Ascending aorta (tissue), 2 donors: ENCODE data around the gene ITGA4. TPM values are rescaled to one million over a fixed set of nuclear protein-coding genes. Genes with fewer than 3 reads are reported as not detected.

ENCODE experiments used
- DNase-seq, 2 donors: peaks; one replicate each; pipeline ENCODE4 v3.0.0-alpha.2; 2019; ENCODE audit warnings: low spot score in 2 of 2
- H3K27ac ChIP-seq, 2 donors: fragments of 200-600 bp; sonication (generic); one replicate each; pipeline ENCODE4 v1.5.1; 2016 to 2017; ENCODE audit warnings: mild to moderate bottlenecking in 1 of 2
- H3K27me3 ChIP-seq: fragments of 200-600 bp; sonication (generic); one replicate; pipeline ENCODE4 v1.5.1; 2017
- H3K36me3 ChIP-seq, 2 donors: fragments of 200-600 bp; sonication (generic); one replicate each; pipeline ENCODE4 v1.5.1; 2016
- H3K4me1 ChIP-seq, 2 donors: fragments of 200-600 bp; sonication (generic); one replicate each; pipeline ENCODE4 v1.5.1; 2016 to 2017; ENCODE audit warnings: mild to moderate bottlenecking in 1 of 2
- H3K4me3 ChIP-seq, 2 donors: fragments of 200-600 bp; sonication (generic); one replicate each; pipeline ENCODE4 v1.5.1; 2016 to 2017; ENCODE audit warnings: mild to moderate bottlenecking in 1 of 2
- H3K9me3 ChIP-seq, 2 donors: fragments of 200-600 bp; sonication (generic); one replicate each; pipeline ENCODE4 v1.5.1; 2016
- intact Hi-C: fragments of 100-400 bp; cut with DNase I; formaldehyde crosslinking; loops from one replicate; pipeline ENCODE4 v1.15.1; 2023
- total RNA-seq: library from RNA; depleted of rRNA; stranded (reverse); fragments of >200 nt; gene quantifications from one replicate; pipeline ENCODE4 v1.1.0, GENCODE V29; 2016
- TF ChIP-seq, protein P1 (sequence below), 3 experiments: fragments of 200-600 bp in 2 of 3; fragments of 450-650 bp in 1 of 3; sonication (generic) in 2 of 3; IDR thresholded peaks; one replicate each; pipeline ENCODE4 v1.5.1; 2016 to 2019; ENCODE audit warnings: antibody characterized with exemption in 3 of 3, mild to moderate bottlenecking in 1 of 3, moderate library complexity in 1 of 3

Gene ITGA4
- total RNA-seq: 6.6 TPM

- peak; percentile 9 to 80 for DNase-seq
- H3K9me3 ChIP-seq: no peaks in the 10 kb centered on the region
- H3K4me1 ChIP-seq: peaks cover 3 to 4% of the 10 kb centered on the region in 2 donors
- H3K36me3 ChIP-seq: no peaks in the 10 kb centered on the region
- H3K4me3 ChIP-seq: peak within 1 kb of the TSS; percentile 52 to 64
- intact Hi-C loops: loop anchor here (10.0 kb wide), 1 partner anchor 352 kb away; no protein-coding TSS in a partner anchor
- TF ChIP-seq, protein P1, sequence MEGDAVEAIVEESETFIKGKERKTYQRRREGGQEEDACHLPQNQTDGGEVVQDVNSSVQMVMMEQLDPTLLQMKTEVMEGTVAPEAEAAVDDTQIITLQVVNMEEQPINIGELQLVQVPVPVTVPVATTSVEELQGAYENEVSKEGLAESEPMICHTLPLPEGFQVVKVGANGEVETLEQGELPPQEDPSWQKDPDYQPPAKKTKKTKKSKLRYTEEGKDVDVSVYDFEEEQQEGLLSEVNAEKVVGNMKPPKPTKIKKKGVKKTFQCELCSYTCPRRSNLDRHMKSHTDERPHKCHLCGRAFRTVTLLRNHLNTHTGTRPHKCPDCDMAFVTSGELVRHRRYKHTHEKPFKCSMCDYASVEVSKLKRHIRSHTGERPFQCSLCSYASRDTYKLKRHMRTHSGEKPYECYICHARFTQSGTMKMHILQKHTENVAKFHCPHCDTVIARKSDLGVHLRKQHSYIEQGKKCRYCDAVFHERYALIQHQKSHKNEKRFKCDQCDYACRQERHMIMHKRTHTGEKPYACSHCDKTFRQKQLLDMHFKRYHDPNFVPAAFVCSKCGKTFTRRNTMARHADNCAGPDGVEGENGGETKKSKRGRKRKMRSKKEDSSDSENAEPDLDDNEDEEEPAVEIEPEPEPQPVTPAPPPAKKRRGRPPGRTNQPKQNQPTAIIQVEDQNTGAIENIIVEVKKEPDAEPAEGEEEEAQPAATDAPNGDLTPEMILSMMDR (IDR thresholded peaks at IDR 0.05): peak; percentile 16 to 58 (median 37)
- no peaks in the 10 kb centered on the region for H3K27me3 ChIP-seq
- peak within 1 kb of the TSS; percentile 34 to 38 for H3K27ac ChIP-seq
Measured at GRCh38 chr2:181457121-181457740, at the start of gene ITGA4. Gene ITGA4, plus strand, starts transcription at chr2:181457386. Its CDS starts 269 bp downstream, at chr2:181457655.

GRCh38 chr2:181408861-181409260 is 48.3 kb upstream of the ITGA4 start:
- no peaks in the 10 kb centered on the region for H3K9me3 ChIP-seq
- H3K4me1 ChIP-seq: no peaks in the 10 kb centered on the region
- H3K27ac ChIP-seq: no peak overlapping the region
- TF ChIP-seq, protein P1 (IDR thresholded peaks at IDR 0.05): no peak
- intact Hi-C loops: no loop called here
- no peaks in the 10 kb centered on the region for H3K27me3 ChIP-seq
- no peak overlapping the region for H3K4me3 ChIP-seq
- no peaks in the 10 kb centered on the region for H3K36me3 ChIP-seq
- DNase-seq: no peak

- TF ChIP-seq, protein P1 (IDR thresholded peaks at IDR 0.05): no peak
- Histone ChIP-seq H3K36me3 (no peaks in the 10 kb centered on the region), H3K27ac (no peak overlapping the region), H3K27me3 (no peaks in the 10 kb centered on the region), H3K9me3 (no peaks in the 10 kb centered on the region), H3K4me1 (no peaks in the 10 kb centered on the region), H3K4me3 (no peak overlapping the region)
- DNase-seq: no peak
- intact Hi-C loops: no loop called here
Measured at GRCh38 chr2:181411105-181411849, 45.9 kb upstream of the ITGA4 start.

DNA sequence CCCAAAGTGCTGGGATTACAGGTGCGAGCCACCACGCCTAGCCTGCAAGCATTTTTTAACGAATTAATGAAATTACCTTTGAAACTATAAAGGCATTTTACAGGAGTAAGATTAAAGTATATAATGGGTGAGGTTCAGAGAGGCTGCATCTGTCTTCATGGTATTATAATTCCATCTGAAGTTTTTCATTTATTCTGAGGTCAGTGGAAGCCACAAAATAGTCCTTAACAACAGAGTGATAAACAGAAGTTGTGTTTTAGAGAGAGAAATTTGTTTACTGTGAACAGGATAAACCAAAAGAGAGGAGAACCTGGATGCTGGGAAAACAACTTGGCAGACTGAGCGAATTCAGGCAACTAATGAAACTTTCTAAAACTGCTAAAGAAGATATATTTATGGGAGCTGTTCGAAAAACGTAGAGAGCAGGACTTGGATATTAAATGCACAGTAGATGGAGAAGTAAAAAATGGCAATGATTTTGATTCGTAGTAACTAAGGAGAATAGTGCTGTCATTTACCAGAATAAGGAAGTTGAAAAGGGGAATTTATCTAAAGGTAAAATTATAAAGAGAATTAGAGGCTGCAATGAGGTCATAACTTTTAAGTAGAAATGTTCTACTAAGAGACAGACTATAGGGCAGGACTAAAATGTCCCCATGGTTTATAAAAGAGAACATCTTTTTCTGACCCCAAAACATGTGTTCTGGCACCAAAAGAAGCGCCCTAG is 37.9 kb upstream of the ITGA4 start:
- no peak overlapping the region for H3K4me3 ChIP-seq
- intact Hi-C loops: no loop called here
- DNase-seq: no peak
- TF ChIP-seq, protein P1 (IDR thresholded peaks at IDR 0.05): no peak
- H3K27me3 ChIP-seq: no peaks in the 10 kb centered on the region
- no peak overlapping the region for H3K27ac ChIP-seq
- H3K9me3 ChIP-seq: no peaks in the 10 kb centered on the region
- no peaks in the 10 kb centered on the region for H3K36me3 ChIP-seq
- no peaks in the 10 kb centered on the region for H3K4me1 ChIP-seq

- no peaks in the 10 kb centered on the region for H3K36me3 ChIP-seq
- intact Hi-C loops: no loop called here
- TF ChIP-seq, protein P1 (IDR thresholded peaks at IDR 0.05): no peak
Measured at GRCh38 chr2:181420259-181421130, 36.7 kb upstream of the ITGA4 start.

More at GRCh38 chr2:181420259-181421130, 36.7 kb upstream of the ITGA4 start:
- no peak for DNase-seq
- H3K4me1 ChIP-seq: no peaks in the 10 kb centered on the region
- H3K9me3 ChIP-seq: no peaks in the 10 kb centered on the region
- H3K27me3 ChIP-seq: no peaks in the 10 kb centered on the region
- H3K4me3 ChIP-seq: no peak overlapping the region
- H3K27ac ChIP-seq: no peak overlapping the region
